ENCODE results near the gene CACNB2.

- TF ChIP-seq CTCF (IDR thresholded peaks at IDR 0.05), result no peak
- TF ChIP-seq ZBTB33 (IDR thresholded peaks at IDR 0.05; ENCODE audit: borderline replicate concordance, low read depth), result no peak
- TF ChIP-seq GATA2 (CRISPR knock-in tag; IDR thresholded peaks at IDR 0.05), result no peak
- TF ChIP-seq POLR2AphosphoS5 (IDR thresholded peaks at IDR 0.05; ENCODE audit: low read depth, low read length), result no peak
- no peak for TF ChIP-seq RFX5 (IDR thresholded peaks at IDR 0.05; ENCODE audit: low read length)
- no peak for TF ChIP-seq YY1 (IDR thresholded peaks at IDR 0.05; ENCODE audit: low read depth)
- no peak for TF ChIP-seq NFIC (IDR thresholded peaks at IDR 0.05; ENCODE audit: borderline replicate concordance)
- no peak for TF ChIP-seq TAF1 (IDR thresholded peaks at IDR 0.05; ENCODE audit: borderline replicate concordance, low read depth, low read length)
- TF ChIP-seq RAD21 (IDR thresholded peaks at IDR 0.05; ENCODE audit: low read length), result no peak
- TF ChIP-seq CHD2 (IDR thresholded peaks at IDR 0.05; ENCODE audit: low read length, partially characterized antibody), result no peak
- TF ChIP-seq EZH2phosphoT487 (IDR thresholded peaks at IDR 0.05; ENCODE audit: borderline replicate concordance, low read depth), result no peak
- no peak for TF ChIP-seq FOSL2 (IDR thresholded peaks at IDR 0.05; ENCODE audit: borderline replicate concordance, low read depth)
- TF ChIP-seq FOXM1 (IDR thresholded peaks at IDR 0.05; ENCODE audit: low read depth), result no peak
Observed at GRCh38 chr10:18367840-18368239, 227.6 kb downstream of the CACNB2 start.
